H1 (cell line): ENCODE data around the gene ACSM2A. TPM values are rescaled to one million over a fixed set of nuclear protein-coding genes. Genes with fewer than 3 reads are reported as not detected.
"Not testable (repeated sequence)": the region's sequence is repeated elsewhere in the genome, so short reads cannot be mapped to it uniquely, and the experiment has no call there.

Experiments
- CTCF ChIA-PET: fragments of 300-600 bp; sonication (Branson Sonifier 250); formaldehyde crosslinking; loops from one replicate; lab custom pipeline; 2021; ENCODE audit not compliant: partially characterized antibody; lab: Charles Lee
- POLR2A ChIA-PET: fragments of 300-600 bp; sonication (Branson Sonifier 250); formaldehyde crosslinking; loops from one replicate; lab custom pipeline; 2021; ENCODE audit warnings: inconsistent platforms; ENCODE audit not compliant: partially characterized antibody; lab: Charles Lee
- DNase-seq, 2 experiments: peaks; one replicate each; pipeline versions ENCODE4 v3.0.0 to v3.0.0-alpha.2; 2010 to 2022; ENCODE audit warnings: low spot score in 2 of 2, low read depth in 1 of 2, mixed read lengths in 1 of 2
- FAIRE-seq: peaks from 2 replicates; lab custom pipeline; 2011; peaks lifted over from hg19 to GRCh38; lab: Jason Lieb, UNC
- H2AFZ ChIP-seq: 2 replicates; pipeline ENCODE4 v1.8.1; 2012; ENCODE audit warnings: low read length, inconsistent platforms
- H2AK5ac ChIP-seq: 2 replicates; pipeline ENCODE4 v1.6.1; 2013; ENCODE audit warnings: low read depth, low read length
- H2BK120ac ChIP-seq: replicated peaks from 2 replicates; pipeline ENCODE3; 2013; ENCODE audit warnings: low read depth, low read length, inconsistent platforms
- H2BK12ac ChIP-seq: 2 replicates; pipeline ENCODE4 v1.6.1; 2013; ENCODE audit warnings: low read depth, low read length
- H2BK15ac ChIP-seq: 2 replicates; pipeline ENCODE4 v1.6.1; 2013; ENCODE audit warnings: low read length
- H2BK20ac ChIP-seq: 2 replicates; pipeline ENCODE4 v1.6.1; 2013; ENCODE audit warnings: low read length
- H2BK5ac ChIP-seq: 2 replicates; pipeline ENCODE4 v1.6.1; 2013; ENCODE audit warnings: low read depth, low read length
- H3K14ac ChIP-seq: 2 replicates; pipeline ENCODE4 v1.6.1; 2013; ENCODE audit warnings: inconsistent platforms; ENCODE audit not compliant: insufficient read length
- H3K18ac ChIP-seq: 2 replicates; pipeline ENCODE4 v1.6.1; 2013; ENCODE audit warnings: low read length; ENCODE audit errors: extremely low read depth
- H3K23ac ChIP-seq: 2 replicates; pipeline ENCODE4 v1.6.1; 2013; ENCODE audit warnings: inconsistent platforms; ENCODE audit not compliant: insufficient read length
- H3K23me2 ChIP-seq: 2 replicates; pipeline ENCODE4 v1.6.1; 2013; ENCODE audit warnings: low read depth, low read length
- H3K27ac ChIP-seq: 2 replicates; pipeline ENCODE4 v1.6.1; 2011; ENCODE audit warnings: low read depth, low read length, inconsistent platforms
- H3K27me3 ChIP-seq, 4 experiments: replicated peaks in 1 of 4; 1 replicate in 1 of 4; 2 replicates in 3 of 4; pipeline versions ENCODE4 v1.6.1 to v1.8.1; 2011 to 2013; ENCODE audit warnings: low read length in 3 of 4, mild to moderate bottlenecking in 3 of 4, inconsistent platforms in 2 of 4, mixed read lengths in 2 of 4, moderate library complexity in 1 of 4; ENCODE audit not compliant: control insufficient read depth in 3 of 4, insufficient read depth in 3 of 4; ENCODE audit errors: extremely low read depth in 1 of 4
- H3K36me3 ChIP-seq, 4 experiments: 2 replicates each; pipeline versions ENCODE4 v1.6.1 to v1.8.1; 2011 to 2013; ENCODE audit warnings: mild to moderate bottlenecking in 4 of 4, low read length in 3 of 4, moderate library complexity in 2 of 4, control low read depth in 1 of 4, inconsistent platforms in 1 of 4; ENCODE audit not compliant: insufficient read depth in 4 of 4, control insufficient read depth in 2 of 4
- H3K4ac ChIP-seq: replicated peaks from 2 replicates; pipeline ENCODE3; 2013; ENCODE audit warnings: low read length, low read depth, mixed read lengths, inconsistent platforms; ENCODE audit not compliant: insufficient read length
- H3K4me1 ChIP-seq, 4 experiments: replicated peaks in 1 of 4; 1 replicate in 1 of 4; 2 replicates in 3 of 4; pipeline versions ENCODE4 v1.6.1 to v1.8.1; 2011 to 2013; ENCODE audit warnings: low read length in 3 of 4, inconsistent platforms in 2 of 4, mixed read lengths in 1 of 4; ENCODE audit not compliant: insufficient read depth in 4 of 4, control insufficient read depth in 3 of 4
- H3K4me2 ChIP-seq, 2 experiments: 2 replicates each; pipeline versions ENCODE4 v1.6.1 to v1.8.1; 2011 to 2013; ENCODE audit warnings: low read depth in 2 of 2, low read length in 2 of 2, control low read depth in 1 of 2, inconsistent platforms in 1 of 2, mild to moderate bottlenecking in 1 of 2; ENCODE audit not compliant: insufficient read depth in 1 of 2
- H3K4me3 ChIP-seq, 4 experiments: fragments of 200-600, 300-600 bp in 1 of 4; sonication (generic), shearing (Covaris generic), sonication (Bioruptor Twin) in 1 of 4; 2 replicates each; pipeline versions ENCODE4 v1.5.1 to v1.8.1; 2011 to 2016; ENCODE audit warnings: low read length in 4 of 4, low read depth in 3 of 4, control low read depth in 2 of 4, inconsistent platforms in 2 of 4, mild to moderate bottlenecking in 2 of 4, mixed read lengths in 1 of 4, moderate library complexity in 1 of 4; ENCODE audit not compliant: insufficient read depth in 2 of 4; ENCODE audit errors: extremely low read depth in 1 of 4
- H3K56ac ChIP-seq: replicated peaks from 2 replicates; pipeline ENCODE3; 2013; ENCODE audit warnings: low read depth, mild to moderate bottlenecking, mixed read lengths, low read length, inconsistent platforms; ENCODE audit not compliant: insufficient read length
- H3K79me1 ChIP-seq: 2 replicates; pipeline ENCODE4 v1.6.1; 2013; ENCODE audit warnings: low read depth, low read length, control low read depth
- H3K79me2 ChIP-seq, 2 experiments: 2 replicates each; pipeline versions ENCODE4 v1.6.1 to v1.8.1; 2012 to 2013; ENCODE audit warnings: low read length in 2 of 2, mild to moderate bottlenecking in 2 of 2, inconsistent platforms in 1 of 2; ENCODE audit not compliant: insufficient read depth in 2 of 2, control insufficient read depth in 1 of 2
- H3K9ac ChIP-seq, 4 experiments: replicated peaks in 1 of 4; 1 replicate in 1 of 4; 2 replicates in 3 of 4; pipeline versions ENCODE4 v1.6.1 to v1.8.1; 2011 to 2013; ENCODE audit warnings: low read depth in 3 of 4, low read length in 3 of 4, control low read depth in 2 of 4, mild to moderate bottlenecking in 2 of 4, moderate library complexity in 2 of 4, inconsistent platforms in 1 of 4; ENCODE audit errors: extremely low read depth in 1 of 4
- H3K9me3 ChIP-seq, 2 experiments: 2 replicates each; pipeline versions ENCODE4 v1.6.1 to v1.8.1; 2012 to 2013; ENCODE audit warnings: mild to moderate bottlenecking in 2 of 2, moderate library complexity in 2 of 2, control low read depth in 1 of 2, inconsistent platforms in 1 of 2, low read depth in 1 of 2, low read length in 1 of 2, mixed read lengths in 1 of 2; ENCODE audit not compliant: insufficient read depth in 2 of 2
- H4K20me1 ChIP-seq, 2 experiments: replicated peaks in 1 of 2; 2 replicates each; pipeline versions ENCODE3 to v1.8.1; 2011 to 2013; ENCODE audit warnings: inconsistent platforms in 2 of 2, low read length in 2 of 2, mild to moderate bottlenecking in 1 of 2; ENCODE audit not compliant: insufficient read depth in 2 of 2, control insufficient read depth in 1 of 2
- H4K5ac ChIP-seq: 2 replicates; pipeline ENCODE4 v1.6.1; 2013; ENCODE audit warnings: low read length, low read depth, mixed read lengths, inconsistent platforms; ENCODE audit not compliant: insufficient read length
- H4K8ac ChIP-seq: 2 replicates; pipeline ENCODE4 v1.8.0; 2013; ENCODE audit warnings: mild to moderate bottlenecking, moderate library complexity, low read length, inconsistent platforms; ENCODE audit not compliant: insufficient read depth; ENCODE audit errors: extremely low read depth
- H4K91ac ChIP-seq: replicated peaks from 2 replicates; pipeline ENCODE3; 2013; ENCODE audit warnings: low read length, mixed read lengths, inconsistent platforms; ENCODE audit not compliant: insufficient read length
- WGBS, 2 experiments: shearing (Covaris generic) in 1 of 2; methylation state at CpG; one replicate each; pipeline versions ENCODE4 v1.1.6 to v1.1.7; 2013 to 2015; ENCODE audit warnings: low lambda C conversion rate in 2 of 2, mixed read lengths in 2 of 2, inconsistent platforms in 1 of 2, low coverage in 1 of 2, missing lambda C conversion rate in 1 of 2; ENCODE audit not compliant: insufficient replicate concordance in 2 of 2, insufficient coverage in 1 of 2, insufficient read length in 1 of 2; ENCODE audit errors: extremely low coverage in 1 of 2, missing lambda C conversion rate in 1 of 2; 5-methylcytosine and 5-hydroxymethylcytosine counted together
- polyA plus RNA-seq, 7 experiments: library from polyadenylated mRNA; depleted of rRNA in 3 of 7; stranded (reverse) in 5 of 7; unstranded in 2 of 7; fragments of >200 nt in 5 of 7; fragments of 200-250 nt in 2 of 7; gene quantifications; 1 replicate in 5 of 7; 2 replicates in 1 of 7; 4 replicates in 1 of 7; pipeline versions ENCODE4 v1.2.1 to v1.2.3, GENCODE V29; 2011 to 2013; ENCODE audit warnings: missing spikeins in 2 of 7, mixed read lengths in 2 of 7
- total RNA-seq: library from RNA; stranded (reverse); fragmentation: NEBNext Ultra II Directional; extraction: Animal tissue kit (Norgen Biotek cat#: 25700); gene quantifications from 2 replicates; pipeline ENCODE4 v1.2.1, GENCODE V29; 2021

Gene ACSM2A
- total and polyA plus RNA-seq, 2 of the 8 experiments (the other 6 are each of a cell fraction or from before 2014, with no cell fraction given) = not detected

DNA sequence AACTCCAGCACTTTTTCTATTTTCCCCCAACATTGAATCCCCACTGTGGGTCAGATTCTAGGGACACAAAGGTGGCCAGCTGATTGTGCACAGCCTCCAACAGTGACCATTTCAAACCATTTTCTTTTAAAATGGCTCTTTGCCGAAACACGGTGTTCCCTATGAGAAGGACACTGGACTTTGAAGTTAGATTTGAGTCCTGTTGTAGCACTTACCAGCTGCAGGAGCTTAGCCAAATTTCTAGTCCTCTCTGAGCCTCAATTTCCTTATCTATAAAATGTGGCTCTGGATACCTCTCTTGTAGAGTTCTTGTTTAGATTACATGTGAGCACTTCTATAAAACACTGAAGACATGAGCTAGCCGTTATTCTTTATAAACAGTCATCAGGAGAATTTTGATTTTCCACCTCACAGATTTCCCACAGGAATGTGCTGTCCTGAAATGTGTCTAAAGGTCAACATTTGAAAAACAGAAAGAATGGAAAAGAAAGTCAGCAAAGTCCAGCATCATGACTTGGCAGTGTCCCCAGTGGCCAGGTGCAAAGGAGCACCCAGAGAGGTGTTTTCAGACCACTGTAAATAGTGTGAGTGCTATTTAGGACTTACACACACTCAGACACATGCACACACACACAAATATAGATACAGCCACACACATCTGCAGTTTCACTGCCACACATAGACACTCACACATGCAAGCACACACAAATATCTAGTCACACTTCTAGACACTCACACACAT is 4.5 kb upstream of the ACSM2A start:
- H3K23ac ChIP-seq, POLR2A ChIA-PET, H2AK5ac ChIP-seq, H3K18ac ChIP-seq, H2AFZ ChIP-seq, H3K36me3 ChIP-seq, H3K9ac ChIP-seq, H4K8ac ChIP-seq, H2BK15ac ChIP-seq, H4K20me1 ChIP-seq, DNase-seq, H3K4me2 ChIP-seq, H3K79me1 ChIP-seq, CTCF ChIA-PET, H3K79me2 ChIP-seq, H4K91ac ChIP-seq, H2BK120ac ChIP-seq, H3K14ac ChIP-seq, H3K4me1 ChIP-seq, H3K4ac ChIP-seq, H2BK12ac ChIP-seq, FAIRE-seq, H3K27ac ChIP-seq, H3K4me3 ChIP-seq, H2BK20ac ChIP-seq, H2BK5ac ChIP-seq, H3K23me2 ChIP-seq, H3K27me3 ChIP-seq, H3K56ac ChIP-seq, H4K5ac ChIP-seq, H3K9me3 ChIP-seq: not testable (repeated sequence)
- WGBS, 2 experiments = no CpG with 5 or more reads among the region's 3 CpGs
